Endothelial cell of umbilical vein (primary cell): ENCODE results near the gene CPOX.

Experiments
- CTCF ChIP-seq, 2 donors: IDR thresholded peaks; 1 replicate in 1 of 2; 2 replicates in 1 of 2; pipeline ENCODE4 v1.5.1; 2011; ENCODE audit warnings: low read length in 2 of 2, mild to moderate bottlenecking in 2 of 2, moderate library complexity in 2 of 2, control low read depth in 1 of 2, inconsistent platforms in 1 of 2, low read depth in 1 of 2; ENCODE audit not compliant: insufficient read depth in 1 of 2; ENCODE audit errors: extremely low read depth in 1 of 2
- EZH2 ChIP-seq: IDR thresholded peaks from 2 replicates; pipeline ENCODE4 v1.6.1; 2012; ENCODE audit warnings: borderline replicate concordance, low read depth, mild to moderate bottlenecking, moderate library complexity, low read length, inconsistent platforms; ENCODE audit not compliant: severe bottlenecking
- GATA2 ChIP-seq: IDR thresholded peaks from 2 replicates; pipeline ENCODE4 v1.7.0; 2011; ENCODE audit warnings: low read depth, mild to moderate bottlenecking, moderate library complexity, mixed read lengths, low read length; ENCODE audit not compliant: insufficient read length, insufficient read depth
- MAX ChIP-seq: IDR thresholded peaks from 2 replicates; pipeline ENCODE4 v1.6.1; 2011; ENCODE audit not compliant: insufficient read depth, insufficient read length
- POLR2A ChIP-seq: IDR thresholded peaks from 2 replicates; pipeline ENCODE4 v1.6.1; 2012; ENCODE audit warnings: low read depth, mild to moderate bottlenecking, control low read depth, low read length
- POLR2AphosphoS5 ChIP-seq: IDR thresholded peaks from 2 replicates; pipeline ENCODE4 v1.6.1; 2012; ENCODE audit warnings: low read depth, mild to moderate bottlenecking, control low read depth, low read length, moderate library complexity; ENCODE audit not compliant: insufficient read depth

DNA sequence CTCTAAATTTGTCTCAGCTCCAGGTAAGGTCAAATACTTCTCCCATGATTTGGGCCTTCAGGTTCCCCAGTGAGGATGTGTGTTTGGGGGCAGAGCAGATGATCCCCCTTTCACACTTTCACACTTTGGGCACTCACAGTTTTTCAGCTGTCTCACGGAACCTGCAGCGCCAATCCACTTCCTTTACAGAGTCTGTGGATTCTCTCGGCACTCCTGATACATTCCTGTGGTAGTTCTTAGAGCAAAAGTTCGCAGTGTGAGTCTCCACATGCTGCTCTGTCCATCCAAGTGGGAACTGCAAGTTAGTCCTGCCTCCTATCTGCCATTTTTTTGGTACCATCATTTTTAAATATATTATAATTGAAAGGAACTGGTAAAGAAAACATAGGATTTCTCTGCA, 20.2 kb upstream of the CPOX start:
- TF ChIP-seq POLR2AphosphoS5 (no peak), POLR2A (no peak), CTCF (IDR thresholded peaks at IDR 0.05; ENCODE audit: extremely low read depth in 1 of 2, insufficient read depth in 1 of 2, low read depth in 1 of 2, low read length in 2 of 2) (no peak), GATA2 (no peak), EZH2 (no peak), MAX (no peak)
